ENCODE results near the gene ACSBG1.
"Not testable (repeated sequence)": the region's sequence is repeated elsewhere in the genome, so short reads cannot be mapped to it uniquely, and the experiment has no call there.

The ACSBG1 gene

DNA sequence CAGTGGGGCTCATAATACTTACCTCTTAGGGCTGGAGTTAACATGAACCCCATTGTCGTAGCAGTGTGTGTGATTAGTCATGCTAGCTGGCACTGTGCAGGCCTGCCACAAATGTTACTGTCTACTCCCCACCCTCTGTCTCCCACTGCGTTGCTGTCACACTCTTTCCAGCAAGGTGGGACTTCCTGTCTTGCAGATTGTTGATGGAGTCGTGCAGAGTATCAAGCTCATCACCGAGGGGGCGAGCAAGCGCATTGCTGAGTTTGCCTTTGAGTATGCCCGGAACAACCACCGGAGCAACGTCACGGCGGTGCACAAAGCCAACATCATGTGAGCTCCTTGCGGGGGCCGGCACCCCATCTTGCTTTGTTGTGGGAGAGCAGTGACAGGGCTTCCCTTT is 72.3 kb downstream of the ACSBG1 start:
- DNase-seq: no peak

DNA sequence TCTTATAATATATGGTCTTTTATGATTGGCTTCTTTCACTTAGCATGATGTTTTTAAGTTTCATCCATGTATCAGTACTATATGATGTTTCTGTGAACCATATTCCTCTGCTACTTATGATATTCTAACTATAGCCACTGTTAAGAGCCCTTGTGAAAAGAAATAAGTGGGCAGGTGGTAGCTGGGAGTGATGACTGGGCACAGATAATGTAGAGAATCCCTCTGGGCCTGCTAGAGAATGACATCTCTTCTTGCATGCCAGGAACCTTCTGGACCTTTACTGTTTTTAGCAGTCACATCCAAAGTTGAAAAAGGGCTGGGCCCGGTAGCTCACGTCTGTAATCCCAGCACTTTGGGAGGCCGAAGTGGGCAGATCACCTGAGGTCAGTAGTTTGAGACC is 75.0 kb downstream of the ACSBG1 start:
- DNase-seq: peak; percentile 2

DNA sequence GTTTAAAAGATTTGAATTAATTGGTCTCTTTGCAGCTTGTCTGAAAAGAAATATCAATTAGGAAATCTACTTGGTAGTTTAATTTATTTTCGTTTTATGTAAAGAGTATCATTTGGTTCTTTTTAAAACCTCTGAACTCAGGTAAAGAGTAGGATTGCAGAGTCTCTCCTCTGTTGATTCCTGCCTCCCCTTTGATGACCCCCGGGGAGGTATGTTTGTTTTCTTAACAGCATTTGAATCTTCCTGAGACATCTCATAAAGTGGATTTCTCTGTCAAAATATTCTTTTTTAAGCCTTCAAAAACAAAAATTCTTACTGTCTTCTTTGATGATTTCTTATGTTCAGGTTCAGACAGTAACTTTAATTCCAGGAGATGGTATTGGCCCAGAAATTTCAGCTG is 77.2 kb downstream of the ACSBG1 start:
- no peak for DNase-seq

DNA sequence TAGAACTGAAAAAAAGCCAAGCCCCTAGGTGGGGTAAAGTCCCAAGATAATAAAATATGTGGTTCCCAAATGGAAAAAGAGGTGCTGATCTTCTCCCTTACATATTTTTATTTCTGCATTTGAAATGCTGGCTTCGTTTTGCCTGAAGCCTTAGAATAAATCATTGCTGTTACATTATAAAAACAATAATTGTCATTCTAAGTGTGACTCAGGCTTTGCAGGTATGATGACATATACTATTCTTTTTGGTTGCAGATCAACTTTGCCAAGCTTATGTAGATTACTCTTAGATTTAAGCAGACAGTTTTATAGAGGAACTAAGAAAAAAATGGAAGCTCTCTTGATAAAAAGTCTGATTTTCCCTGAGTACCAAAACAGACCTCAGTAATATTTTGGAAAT is 77.7 kb downstream of the ACSBG1 start:
- DNase-seq: no peak

DNA sequence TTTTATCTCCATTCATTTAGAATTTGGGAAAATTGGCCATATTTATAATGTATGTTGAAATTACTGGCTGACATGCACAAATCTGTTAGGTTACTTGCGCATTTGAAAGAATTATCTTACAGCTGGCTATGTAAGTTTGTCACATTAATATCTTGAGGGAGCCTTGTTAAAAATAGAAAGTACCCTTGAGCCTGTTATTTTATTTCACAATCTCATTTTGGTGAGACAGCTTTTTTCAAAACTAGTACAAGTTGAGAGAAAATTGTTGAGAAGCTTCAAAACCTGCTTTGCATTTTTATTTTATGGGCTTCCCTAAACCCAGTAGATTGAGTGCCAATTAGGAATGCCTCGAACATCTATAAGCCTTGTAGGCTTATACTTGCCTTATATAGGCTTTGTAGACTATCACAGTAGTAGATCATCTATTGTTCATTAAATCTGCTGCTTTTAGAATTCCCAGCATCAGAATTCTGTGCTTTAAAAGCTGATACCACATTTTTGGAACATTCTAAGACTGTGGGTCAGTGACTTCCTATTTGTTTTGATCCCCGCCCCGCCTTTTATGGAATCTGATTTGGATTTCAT is 78.9 kb downstream of the ACSBG1 start:
- no peak for DNase-seq

DNA sequence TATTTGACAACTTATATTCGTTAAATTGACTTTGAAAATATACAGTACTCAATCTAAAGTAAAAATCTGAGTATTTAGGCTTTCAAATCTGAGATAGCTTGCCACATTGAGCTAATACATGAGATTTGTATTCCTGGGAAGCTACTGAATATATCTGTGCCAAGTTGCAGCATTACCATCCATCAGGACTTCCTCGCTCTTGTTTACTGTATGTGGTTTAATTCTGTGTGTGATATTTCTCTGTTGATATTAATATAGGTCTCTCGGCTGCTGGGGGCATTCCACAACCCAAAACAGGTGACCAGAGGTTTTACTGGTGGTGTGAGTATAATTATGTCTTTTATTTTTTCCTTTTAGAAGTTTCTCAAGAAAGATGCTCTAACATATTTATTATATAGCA is 79.4 kb downstream of the ACSBG1 start:
- DNase-seq: no peak

DNA sequence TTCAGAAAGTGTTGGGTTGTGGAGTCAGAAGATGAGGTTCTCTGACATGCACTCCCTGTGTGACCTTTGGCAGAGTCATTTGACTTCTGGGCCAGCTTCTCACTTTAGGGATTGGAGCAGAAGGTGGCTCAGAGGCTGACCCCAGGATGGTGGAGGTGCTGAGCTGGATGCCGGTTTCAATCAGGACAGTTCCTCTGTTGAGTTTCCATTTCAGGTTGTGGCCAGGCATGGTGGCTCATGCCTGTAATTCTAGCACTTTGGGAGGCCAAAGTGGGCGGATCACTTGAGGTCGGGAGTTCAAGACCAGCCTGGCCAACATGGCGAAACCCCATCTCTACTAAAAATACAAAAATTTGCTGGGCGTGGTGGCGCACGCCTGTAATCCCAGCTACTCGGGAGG is 83.3 kb downstream of the ACSBG1 start:
- DNase-seq: not testable (repeated sequence)

DNA sequence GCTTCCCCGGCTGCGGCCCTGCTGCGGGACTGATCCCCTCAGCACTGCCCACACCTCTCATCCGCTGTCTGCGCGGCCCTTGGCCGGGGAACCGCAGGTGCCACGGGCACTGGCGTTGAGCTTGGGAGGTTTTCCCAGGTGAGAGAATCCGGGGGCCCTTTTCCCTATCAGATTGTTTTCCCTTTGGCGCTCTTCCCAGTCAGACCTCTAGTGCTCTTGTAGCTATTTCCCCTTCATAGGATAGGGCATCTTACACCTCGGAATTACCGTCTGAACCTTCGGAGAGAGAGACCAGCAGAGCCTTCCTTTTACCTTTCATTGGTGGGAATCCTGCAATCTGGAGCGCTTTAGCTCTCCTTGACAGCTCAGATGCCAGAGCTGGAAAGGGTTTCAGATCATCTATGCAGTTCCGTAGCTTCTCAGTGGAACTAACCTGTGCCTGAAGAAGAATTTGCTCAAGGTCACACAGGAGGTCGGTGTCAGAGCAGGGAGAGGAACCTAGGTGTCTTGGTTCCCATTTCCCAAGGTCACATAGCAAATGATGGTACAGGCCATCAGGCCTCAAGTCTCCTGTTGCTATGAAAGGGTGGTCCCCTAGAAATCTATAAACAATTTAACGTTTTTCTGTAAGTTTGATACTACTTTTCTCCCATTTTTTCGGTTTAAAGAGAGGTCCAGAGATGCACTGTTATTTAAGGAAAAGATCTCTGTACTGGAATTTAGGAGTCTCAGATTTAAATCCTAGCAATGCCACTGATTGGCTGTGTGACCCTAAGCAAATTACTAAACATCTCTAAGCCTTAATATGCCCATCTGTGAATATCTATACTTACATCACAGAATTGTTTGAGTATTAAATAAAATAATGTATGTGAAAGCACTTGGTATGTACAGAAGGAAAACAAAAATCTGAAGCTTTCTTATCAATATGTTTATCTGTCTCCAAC is 84.3 kb downstream of the ACSBG1 start:
- DNase-seq: no peak

DNA sequence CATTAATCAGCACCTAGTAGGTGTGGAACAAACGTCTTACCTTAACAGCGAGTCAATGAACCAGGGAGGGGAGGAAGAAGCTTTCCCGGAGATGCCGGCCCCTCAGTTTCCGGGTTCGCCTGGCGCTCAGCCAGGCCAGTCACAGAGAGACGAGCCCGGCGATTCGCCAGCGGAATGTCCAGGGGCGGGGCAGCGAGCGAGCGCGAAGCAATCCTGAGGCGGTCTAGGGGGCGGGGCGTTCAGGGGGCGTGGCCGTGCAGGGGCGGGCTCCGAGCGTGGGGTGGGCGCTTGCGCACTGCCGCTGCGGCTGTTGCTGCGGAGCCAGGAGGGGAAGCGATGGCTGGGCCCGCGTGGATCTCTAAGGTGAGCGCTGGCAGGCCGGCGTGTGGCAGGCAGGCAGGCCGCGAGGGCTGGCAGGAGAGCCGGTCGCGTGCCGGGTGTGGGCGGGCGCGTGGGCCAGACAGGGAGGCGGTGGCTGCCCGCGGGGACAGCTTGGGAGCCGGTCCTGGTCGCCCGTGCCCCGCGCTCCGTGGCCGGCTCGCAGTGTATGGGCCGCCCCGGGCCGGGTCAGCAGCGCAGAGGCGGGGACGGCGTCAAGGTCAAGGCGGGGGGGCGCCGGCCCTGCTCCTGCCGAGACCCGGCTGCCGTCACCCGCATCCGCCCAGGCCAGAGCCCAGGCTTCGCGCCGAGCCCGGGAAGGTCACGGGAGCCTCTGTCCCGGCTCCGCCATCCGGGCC is 85.1 kb downstream of the ACSBG1 start, which contains the start of gene IDH3A:
Gene IDH3A, plus strand, starts transcription at position 295 of the 737 bp plus-strand sequence. Its CDS starts 42 bp downstream, at position 337.
- peak; percentile 60 for DNase-seq

DNA sequence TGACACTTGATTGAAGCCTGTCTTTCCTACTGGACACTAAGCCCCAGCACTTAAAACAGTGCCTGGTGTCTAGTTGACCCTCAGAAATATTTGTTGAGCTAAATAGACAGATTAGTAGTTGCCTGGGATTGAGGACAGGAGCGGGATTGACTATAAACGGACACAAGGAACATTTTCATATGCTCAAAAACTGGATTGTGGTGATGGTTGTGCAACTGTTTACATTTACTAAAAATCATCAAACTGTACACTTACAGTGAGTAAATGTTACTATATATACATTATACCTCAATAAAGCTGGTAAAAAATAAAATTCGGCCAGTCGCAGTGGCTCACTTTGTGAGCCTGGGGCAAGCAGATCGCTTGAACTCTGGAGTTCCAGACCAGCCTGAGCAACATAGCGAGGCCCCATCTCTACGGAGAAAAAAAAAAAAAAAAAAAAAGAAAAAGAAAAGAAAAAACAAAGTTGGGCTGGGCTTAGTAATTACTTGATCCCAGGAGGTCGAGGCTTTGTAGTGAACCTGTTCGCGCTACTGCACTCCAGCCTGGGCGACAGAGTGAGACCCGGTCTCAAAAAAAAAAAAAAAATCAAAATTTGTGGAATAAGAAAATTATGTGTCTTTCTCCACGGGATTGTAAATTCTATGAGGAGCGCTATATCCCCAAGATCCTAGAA is 85.8 kb downstream of the ACSBG1 start:
- DNase-seq: no peak

DNA sequence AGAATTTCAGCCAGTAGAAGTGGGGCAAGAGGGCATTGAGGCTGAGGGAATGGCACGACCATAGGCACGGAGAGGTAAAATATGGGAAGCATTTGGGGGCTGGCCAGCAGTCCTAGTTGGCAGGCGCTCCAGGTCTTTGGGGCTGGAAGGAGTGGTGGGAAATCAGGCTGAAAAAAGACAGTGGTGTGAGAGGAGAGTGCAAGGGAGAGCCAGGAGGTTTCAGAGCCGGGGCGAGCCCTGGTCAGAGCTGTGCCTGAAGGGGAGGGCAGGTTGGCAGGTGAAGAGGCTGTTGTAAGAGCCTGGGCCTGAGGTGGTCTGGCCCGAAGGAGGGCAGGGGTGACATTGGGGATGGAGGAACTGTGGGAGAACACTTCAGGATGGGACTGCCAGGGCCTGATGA is 86.8 kb downstream of the ACSBG1 start:
- no peak for DNase-seq

DNA sequence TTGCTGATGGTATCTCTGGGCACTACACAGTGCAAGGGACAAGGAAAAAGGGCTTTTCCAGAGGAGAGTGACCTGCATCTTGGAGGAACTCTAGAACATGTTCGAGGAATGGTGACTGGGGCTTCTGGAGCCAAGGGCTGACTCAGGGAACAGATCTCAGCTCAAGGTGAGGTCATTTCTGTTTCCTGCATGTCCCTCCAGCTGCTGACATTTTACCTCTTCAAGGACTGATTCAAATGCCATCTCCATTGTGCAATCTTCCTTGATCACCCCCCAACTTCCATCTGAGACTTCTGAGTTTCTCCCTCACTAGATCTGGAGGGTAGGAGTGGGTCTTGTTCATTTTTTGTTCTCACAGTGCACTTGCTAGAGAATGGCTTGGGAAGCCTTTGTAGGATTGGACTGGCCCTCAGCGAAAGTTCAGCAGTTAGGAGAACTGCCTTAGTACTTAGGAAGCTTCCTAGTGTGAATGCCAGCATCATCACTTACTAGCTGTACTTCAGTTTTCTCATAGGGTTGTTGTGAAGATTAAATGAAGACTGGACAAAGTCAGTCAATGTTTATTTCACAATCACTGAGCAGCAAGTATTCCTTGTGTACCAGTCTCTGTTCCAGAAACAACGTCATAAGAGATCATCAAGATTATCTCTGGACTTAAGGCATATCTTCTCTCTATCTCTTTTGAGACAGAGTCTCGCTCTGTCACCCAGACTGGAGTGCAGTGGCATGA is 87.8 kb downstream of the ACSBG1 start:
- no peak for DNase-seq

DNA sequence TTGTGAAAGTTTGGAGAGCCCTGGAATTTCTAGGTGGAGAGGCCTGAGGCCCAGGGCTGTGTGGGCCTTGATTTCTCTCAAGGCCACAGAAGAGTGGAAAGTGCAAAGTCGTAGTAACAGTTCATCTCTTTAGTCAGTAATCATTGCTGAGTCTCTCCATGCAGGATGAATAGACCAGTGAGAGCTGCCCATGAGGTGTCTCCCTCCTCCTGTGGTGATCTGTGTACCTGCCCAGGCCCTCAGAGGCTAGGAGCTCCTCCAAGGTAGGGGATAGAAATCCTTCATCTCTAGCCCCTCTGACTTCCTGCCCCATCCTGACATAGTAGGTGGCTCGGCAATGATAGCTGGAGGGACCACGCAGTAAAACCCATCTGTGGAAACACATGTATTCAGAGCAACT is 92.0 kb downstream of the ACSBG1 start:
- DNase-seq: no peak

DNA sequence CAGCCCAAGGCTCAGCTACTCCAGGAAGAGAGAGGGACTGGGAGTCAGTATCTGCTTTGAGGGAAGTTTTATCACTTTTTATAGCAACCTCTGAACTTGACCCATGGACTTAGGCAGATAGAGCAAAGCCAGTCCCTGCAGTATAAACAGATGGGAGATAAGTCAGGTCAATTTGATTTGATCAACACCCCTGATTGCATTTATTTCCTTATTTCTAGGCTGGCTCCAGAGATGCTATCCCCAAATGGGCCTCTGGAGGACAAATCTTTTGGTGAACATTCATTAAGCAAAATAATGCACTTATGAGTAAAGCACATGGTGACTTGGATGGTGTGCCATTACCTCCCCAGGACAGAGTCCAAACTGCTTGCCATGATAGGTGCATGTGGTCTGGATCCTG is 94.1 kb downstream of the ACSBG1 start:
- no peak for DNase-seq

DNA sequence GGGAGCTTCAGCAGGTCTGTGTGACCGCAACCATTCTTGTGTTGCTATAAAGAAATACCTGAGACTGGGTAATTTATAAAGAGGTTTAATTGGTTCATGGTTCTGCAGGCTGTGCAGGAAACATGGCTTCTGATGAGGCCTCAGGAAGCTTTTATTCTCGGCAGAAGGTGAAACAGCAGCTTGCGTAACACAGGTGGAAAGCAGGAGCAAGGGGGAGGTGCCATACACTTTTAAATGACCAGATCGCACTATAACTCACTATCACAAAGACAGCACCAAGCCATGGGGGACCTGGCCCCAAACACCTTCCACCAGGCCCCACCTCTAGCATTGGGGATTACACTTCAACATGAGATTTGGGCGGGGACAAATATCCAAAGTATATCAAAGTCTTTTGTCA is 94.8 kb downstream of the ACSBG1 start:
- DNase-seq: no peak

DNA sequence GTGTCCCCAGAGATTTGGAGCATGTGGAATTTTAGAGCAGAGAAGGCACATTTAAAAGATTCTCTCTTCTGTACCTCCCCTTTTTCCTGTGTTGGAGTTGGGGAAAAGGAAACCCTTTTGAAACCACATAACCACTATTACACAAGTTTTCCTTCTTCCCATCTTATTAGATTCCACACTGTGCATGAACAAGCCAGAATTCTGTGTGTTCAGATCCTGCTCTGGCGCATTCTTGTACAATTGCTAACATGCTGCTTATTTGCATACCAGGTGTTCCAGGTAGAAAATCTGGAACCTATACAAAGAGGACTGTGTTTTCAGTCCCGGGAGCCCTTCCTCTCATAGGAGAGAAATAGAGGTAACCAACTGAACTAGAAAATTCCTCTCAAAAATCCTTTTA is 100.6 kb downstream of the ACSBG1 start:
- DNase-seq: no peak

DNA sequence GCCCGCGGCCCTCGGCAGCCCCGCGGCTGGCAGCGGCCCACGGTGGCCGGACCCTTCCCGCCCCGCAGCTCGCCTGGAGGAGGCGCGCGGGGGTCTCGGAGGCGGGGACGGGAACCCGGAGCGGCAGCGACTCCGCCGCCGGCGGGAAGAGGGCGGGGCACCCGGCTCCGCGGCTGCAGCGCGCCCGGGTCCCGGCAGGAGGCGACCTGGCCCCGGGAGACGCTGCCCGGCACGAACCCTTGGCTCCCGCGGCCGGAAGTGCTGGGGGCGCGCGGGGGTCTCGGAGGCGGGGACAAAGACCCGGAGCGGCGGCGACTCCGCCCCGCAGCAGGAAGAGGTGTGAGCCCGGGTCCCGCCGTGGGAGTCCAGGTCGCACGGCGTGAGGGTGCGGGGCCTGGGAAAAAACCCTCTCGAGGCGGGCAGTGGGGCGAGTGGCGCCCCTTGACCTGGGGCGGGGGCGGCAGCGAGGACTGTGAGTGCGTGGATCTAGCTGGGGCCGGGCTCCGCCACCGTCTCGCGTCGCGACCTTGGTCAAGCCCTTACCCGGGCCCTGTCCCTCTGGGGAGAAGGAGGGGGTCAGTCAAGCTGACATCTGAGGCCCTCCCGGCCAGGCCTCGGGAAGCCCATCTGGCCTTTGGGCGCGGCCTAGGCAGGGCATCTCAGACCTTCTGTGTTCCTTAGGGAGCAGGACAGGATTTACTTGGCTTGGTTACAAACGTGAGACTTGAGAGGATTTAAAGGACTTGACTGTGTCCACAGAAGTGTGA is 102.9 kb downstream of the ACSBG1 start, which contains the start of gene CIB2:
Gene CIB2, minus strand, starts transcription at position 151 of the 767 bp plus-strand sequence. CDS start 230 bp downstream, outside the sequence.
- no peak for DNase-seq

DNA sequence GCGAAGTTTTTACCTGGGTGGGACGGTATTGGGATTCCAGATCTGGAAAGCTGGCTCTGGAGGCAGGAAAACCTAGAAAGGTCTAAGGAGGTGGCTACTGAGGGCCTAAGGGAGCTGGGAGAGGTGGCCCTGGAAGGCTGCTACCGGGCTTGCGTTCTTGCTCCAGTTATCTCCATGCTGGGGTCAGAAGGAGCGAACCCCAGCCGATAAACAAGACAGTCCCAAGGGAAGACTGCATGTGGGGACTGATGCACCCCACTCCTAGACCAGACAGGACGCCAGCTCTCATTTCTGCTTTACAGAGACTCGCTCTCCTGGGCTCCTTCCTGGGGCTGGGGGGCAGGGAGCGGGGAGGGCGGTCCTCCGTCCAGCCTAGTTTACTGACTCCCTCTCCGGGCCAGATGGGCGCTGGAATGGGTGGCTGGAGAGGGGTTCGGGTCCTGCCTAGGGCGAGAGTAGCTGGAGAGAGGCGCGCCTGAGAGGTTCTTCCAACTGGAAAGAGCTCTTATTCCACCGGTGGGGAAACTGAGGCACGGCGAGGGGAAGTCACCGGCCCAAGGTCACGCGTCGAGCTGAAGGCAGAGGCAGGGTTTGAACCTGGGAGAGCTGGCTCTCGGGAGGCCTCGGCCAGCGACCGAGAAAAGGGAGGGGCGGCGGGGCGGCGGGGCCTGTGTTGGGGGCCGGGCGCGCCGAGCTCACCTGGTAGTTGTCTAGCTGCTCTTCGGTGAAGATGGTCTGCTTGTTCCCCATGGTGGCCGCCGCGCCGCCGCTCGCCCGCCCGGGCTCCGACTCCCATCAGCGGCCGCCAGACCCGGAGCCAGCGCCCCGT is 103.7 kb downstream of the ACSBG1 start:
- no peak for DNase-seq

DNA sequence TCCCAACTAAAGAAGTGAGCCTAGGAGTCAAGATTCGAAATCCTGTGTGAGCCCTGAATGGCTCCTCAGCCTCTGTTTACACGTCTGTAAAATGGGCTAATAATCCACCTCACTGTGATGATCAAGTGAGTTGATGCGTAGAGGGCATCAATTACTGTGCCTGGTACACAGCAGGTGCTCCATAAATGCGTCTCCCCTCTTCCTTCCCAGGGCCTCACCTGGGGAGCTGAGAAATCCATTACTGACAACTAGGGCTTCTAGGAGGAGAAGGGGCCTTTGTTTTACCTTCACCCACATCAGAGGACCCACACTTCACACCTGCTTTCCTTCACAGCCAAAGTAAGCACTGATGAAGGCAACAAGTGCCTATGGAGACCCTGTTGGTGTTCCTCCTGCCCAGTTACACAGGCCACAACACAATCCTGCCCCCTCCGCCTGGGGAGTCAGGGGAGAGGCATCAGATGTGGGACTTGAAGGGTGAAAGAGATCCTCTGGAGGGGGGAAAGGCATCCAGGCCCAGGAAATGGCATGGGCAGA is 104.5 kb downstream of the ACSBG1 start:
- no peak for DNase-seq

DNA sequence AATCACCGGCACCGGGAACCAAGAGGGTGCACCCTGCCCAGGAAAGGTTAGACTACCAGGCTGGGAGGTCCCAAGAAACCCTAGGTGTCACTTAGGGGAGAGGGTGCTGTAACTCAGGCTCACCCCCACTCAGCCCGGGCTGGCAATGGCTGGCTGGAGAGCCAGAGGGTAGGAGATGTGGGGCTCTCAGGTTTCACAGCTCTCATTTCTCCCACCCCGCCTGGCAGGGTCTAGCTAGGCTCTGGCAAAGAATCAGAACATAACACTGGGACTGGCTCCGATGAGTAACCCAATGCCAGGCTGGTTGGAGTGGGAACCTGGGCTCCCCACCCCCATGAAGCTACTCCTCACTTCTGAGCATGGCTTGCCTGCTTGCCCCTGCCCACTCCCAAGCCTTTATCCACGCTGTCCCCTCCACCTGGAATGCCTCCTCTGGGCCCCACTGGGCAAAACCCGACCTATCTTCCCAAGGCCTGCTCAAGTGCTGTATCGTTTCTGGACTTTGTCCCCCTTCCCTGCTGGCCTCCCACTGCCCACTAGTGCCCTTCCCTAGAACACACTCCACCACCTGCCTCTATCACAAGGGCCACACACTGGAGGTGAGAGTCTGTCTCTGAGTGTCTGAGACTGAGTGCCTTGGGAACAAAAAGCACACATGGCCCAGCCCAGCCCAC is 105.2 kb downstream of the ACSBG1 start:
- DNase-seq: no peak
